ENCODE measurements around the gene NUP58.

DNA sequence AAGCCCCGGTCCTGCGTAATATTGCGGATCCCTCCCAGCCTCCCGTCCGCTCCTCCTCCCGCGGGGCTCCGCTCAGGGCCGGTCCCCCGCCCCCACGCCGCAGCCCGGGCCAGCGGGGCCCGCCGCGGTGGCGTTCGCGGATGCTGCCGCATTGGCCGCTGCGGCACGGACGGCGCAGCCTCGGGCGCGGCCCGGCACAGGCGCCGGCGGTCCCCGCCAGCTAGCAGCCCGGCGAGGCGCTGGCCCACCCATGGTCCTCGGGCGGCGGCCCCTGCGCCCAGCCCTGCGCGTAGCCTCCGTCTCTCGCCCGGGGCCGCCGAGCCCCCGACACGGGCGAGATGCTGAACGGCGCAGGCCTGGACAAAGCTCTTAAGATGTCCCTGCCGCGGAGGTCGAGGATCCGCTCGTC is 70.5 kb downstream of the NUP58 start, which contains the start of gene ATP8A2:
- TF ChIP-seq, protein P1, sequence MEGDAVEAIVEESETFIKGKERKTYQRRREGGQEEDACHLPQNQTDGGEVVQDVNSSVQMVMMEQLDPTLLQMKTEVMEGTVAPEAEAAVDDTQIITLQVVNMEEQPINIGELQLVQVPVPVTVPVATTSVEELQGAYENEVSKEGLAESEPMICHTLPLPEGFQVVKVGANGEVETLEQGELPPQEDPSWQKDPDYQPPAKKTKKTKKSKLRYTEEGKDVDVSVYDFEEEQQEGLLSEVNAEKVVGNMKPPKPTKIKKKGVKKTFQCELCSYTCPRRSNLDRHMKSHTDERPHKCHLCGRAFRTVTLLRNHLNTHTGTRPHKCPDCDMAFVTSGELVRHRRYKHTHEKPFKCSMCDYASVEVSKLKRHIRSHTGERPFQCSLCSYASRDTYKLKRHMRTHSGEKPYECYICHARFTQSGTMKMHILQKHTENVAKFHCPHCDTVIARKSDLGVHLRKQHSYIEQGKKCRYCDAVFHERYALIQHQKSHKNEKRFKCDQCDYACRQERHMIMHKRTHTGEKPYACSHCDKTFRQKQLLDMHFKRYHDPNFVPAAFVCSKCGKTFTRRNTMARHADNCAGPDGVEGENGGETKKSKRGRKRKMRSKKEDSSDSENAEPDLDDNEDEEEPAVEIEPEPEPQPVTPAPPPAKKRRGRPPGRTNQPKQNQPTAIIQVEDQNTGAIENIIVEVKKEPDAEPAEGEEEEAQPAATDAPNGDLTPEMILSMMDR (IDR thresholded peaks at IDR 0.05; ENCODE audit: insufficient read depth, low read length), result no peak
- TF ChIP-seq POLR2AphosphoS5 (IDR thresholded peaks at IDR 0.05; ENCODE audit: low read depth) (no peak), SPI1 (IDR thresholded peaks at IDR 0.05; ENCODE audit: borderline replicate concordance, low read depth) (no peak), GABPA (IDR thresholded peaks at IDR 0.05; ENCODE audit: low read depth) (no peak)
